Mammary epithelial cell (primary cell): ENCODE data around the gene FAM236D.
"Not testable (repeated sequence)": the region's sequence is repeated elsewhere in the genome, so short reads cannot be mapped to it uniquely, and the experiment has no call there.

Experiments used
- EZH2 ChIP-seq: IDR thresholded peaks from 2 replicates; pipeline ENCODE4 v1.6.1; 2012; ENCODE audit warnings: low read length, inconsistent platforms, borderline replicate concordance
- TF ChIP-seq, protein P1 (sequence below), 2 donors: IDR thresholded peaks in 1 of 2; conservative IDR thresholded peaks in 1 of 2; 2 replicates each; pipeline ENCODE4 v1.5.1; 2011 to 2012; ENCODE audit warnings: inconsistent platforms in 2 of 2, low read length in 2 of 2, mild to moderate bottlenecking in 2 of 2, control low read depth in 1 of 2, low read depth in 1 of 2; ENCODE audit not compliant: insufficient read depth in 1 of 2; ENCODE audit errors: extremely low read depth in 1 of 2

- TF ChIP-seq, protein P1, sequence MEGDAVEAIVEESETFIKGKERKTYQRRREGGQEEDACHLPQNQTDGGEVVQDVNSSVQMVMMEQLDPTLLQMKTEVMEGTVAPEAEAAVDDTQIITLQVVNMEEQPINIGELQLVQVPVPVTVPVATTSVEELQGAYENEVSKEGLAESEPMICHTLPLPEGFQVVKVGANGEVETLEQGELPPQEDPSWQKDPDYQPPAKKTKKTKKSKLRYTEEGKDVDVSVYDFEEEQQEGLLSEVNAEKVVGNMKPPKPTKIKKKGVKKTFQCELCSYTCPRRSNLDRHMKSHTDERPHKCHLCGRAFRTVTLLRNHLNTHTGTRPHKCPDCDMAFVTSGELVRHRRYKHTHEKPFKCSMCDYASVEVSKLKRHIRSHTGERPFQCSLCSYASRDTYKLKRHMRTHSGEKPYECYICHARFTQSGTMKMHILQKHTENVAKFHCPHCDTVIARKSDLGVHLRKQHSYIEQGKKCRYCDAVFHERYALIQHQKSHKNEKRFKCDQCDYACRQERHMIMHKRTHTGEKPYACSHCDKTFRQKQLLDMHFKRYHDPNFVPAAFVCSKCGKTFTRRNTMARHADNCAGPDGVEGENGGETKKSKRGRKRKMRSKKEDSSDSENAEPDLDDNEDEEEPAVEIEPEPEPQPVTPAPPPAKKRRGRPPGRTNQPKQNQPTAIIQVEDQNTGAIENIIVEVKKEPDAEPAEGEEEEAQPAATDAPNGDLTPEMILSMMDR (conservative IDR thresholded peaks at IDR 0.05 in 1 of 2, IDR thresholded peaks at IDR 0.05 in 1 of 2; ENCODE audit: extremely low read depth in 1 of 2, insufficient read depth in 1 of 2, low read depth in 1 of 2, low read length in 2 of 2) = not testable (repeated sequence)
- TF ChIP-seq EZH2 = not testable (repeated sequence)
These were observed 22.7 kb upstream of the FAM236D start for GRCh38 chrX:72830701-72831100.
